Activated CD8-positive, alpha-beta T cell treated with anti-CD3 and anti-CD28 coated beads for 36 hours (primary cell): ENCODE results near the gene KIAA0319L. TPM values are rescaled to one million over a fixed set of nuclear protein-coding genes. Genes with fewer than 3 reads are reported as not detected.
"Not testable (repeated sequence)": the region's sequence is repeated elsewhere in the genome, so short reads cannot be mapped to it uniquely, and the experiment has no call there.

Experiments used
- ATAC-seq: fragments of 200-7000 bp; cut with Tn5 transposase; one replicate; pipeline ENCODE4 v1.10.0; 2021; ENCODE audit warnings: mild to moderate bottlenecking, moderate library complexity
- CTCF ChIA-PET: fragments of 350-600 bp; sonication (Branson Sonifier 250); formaldehyde crosslinking; loops from one replicate; lab custom pipeline; 2021; ENCODE audit warnings: antibody characterized with exemption; lab: Charles Lee
- POLR2A ChIA-PET: fragments of 350-600 bp; sonication (Branson Sonifier 250); formaldehyde crosslinking; loops from one replicate; lab custom pipeline; 2021; ENCODE audit warnings: antibody characterized with exemption; lab: Charles Lee
- DNase-seq: peaks from one replicate; pipeline ENCODE4 v3.0.0-alpha.2; 2020
- H3K27ac Mint-ChIP-seq: one replicate; pipeline ENCODE4 v1.8.0; 2021; ENCODE audit warnings: mild to moderate bottlenecking, mixed read lengths
- H3K27me3 Mint-ChIP-seq: one replicate; pipeline ENCODE4 v1.8.0; 2021; ENCODE audit warnings: mixed read lengths
- H3K36me3 Mint-ChIP-seq: one replicate; pipeline ENCODE4 v1.8.0; 2021; ENCODE audit warnings: low read depth, mixed read lengths
- H3K4me1 Mint-ChIP-seq: one replicate; pipeline ENCODE4 v1.8.0; 2021; ENCODE audit warnings: low read depth, mixed read lengths
- H3K4me3 Mint-ChIP-seq: one replicate; pipeline ENCODE4 v1.8.0; 2021; ENCODE audit warnings: mild to moderate bottlenecking, moderate library complexity, mixed read lengths
- H3K9me3 Mint-ChIP-seq: one replicate; pipeline ENCODE4 v1.8.0; 2021; ENCODE audit warnings: mixed read lengths
- CTCF ChIP-seq: fragments of 200-600 bp; IDR thresholded peaks from one replicate; pipeline ENCODE4 v1.8.0; 2022; ENCODE audit warnings: antibody characterized with exemption, mild to moderate bottlenecking
- intact Hi-C: fragments of 100-400 bp; cut with micrococcal nuclease; formaldehyde crosslinking; loops from one replicate; pipeline ENCODE4 v1.10.0; 2022
- total RNA-seq, 2 experiments: library from RNA; stranded (reverse); gene quantifications; one replicate each; pipeline ENCODE4 v1.2.3, GENCODE V29; 2021

The KIAA0319L gene
- total RNA-seq, 2 experiments from 2014 or later, result 22.8 to 30.9 TPM

- ChIA-PET CTCF (interaction anchor here (1.2 to 1.6 kb wide), 3 partner anchors 37 to 82 kb away, joined by 3 to 4 read pairs (median 3); no protein-coding TSS in a partner anchor), POLR2A (no interaction called here)
- Mint-ChIP-seq H3K36me3 (peaks cover 17% of the 10 kb centered on the region), H3K27ac (no peak overlapping the region), H3K4me3 (no peak overlapping the region), H3K27me3 (no peaks in the 10 kb centered on the region), H3K4me1 (peaks cover 14% of the 10 kb centered on the region), H3K9me3 (peaks cover 10% of the 10 kb centered on the region)
- no peak for TF ChIP-seq CTCF
- intact Hi-C loops, result no loop called here
- ATAC-seq, result no peak
- DNase-seq, result no peak
Observed at GRCh38 chr1:35486858-35487408, 70.3 kb downstream of the KIAA0319L start.

GRCh38 chr1:35481229-35481628, 76.0 kb downstream of the KIAA0319L start:
- no peak for TF ChIP-seq CTCF
- ATAC-seq, result no peak
- Mint-ChIP-seq H3K9me3 (no peaks in the 10 kb centered on the region), H3K4me1 (peaks cover 3% of the 10 kb centered on the region), H3K36me3 (peaks cover 11% of the 10 kb centered on the region), H3K27ac (no peak overlapping the region), H3K4me3 (no peak overlapping the region), H3K27me3 (no peaks in the 10 kb centered on the region)
- no peak for DNase-seq
- ChIA-PET CTCF (no interaction called here), POLR2A (no interaction called here)
- intact Hi-C loops, result no loop called here

- ChIA-PET CTCF (no interaction called here), POLR2A (interaction anchor here (1.1 kb wide), 1 partner anchor 10 kb away, joined by 3 read pairs; no protein-coding TSS in a partner anchor)
- Mint-ChIP-seq H3K27me3 (no peaks in the 10 kb centered on the region), H3K27ac (no peak overlapping the region), H3K36me3 (peaks cover 15% of the 10 kb centered on the region), H3K9me3 (no peaks in the 10 kb centered on the region), H3K4me3 (no peak overlapping the region), H3K4me1 (peaks cover 3% of the 10 kb centered on the region)
- TF ChIP-seq CTCF, result no peak
- intact Hi-C loops, result no loop called here
- DNase-seq (no peak), ATAC-seq (no peak)
Observed at GRCh38 chr1:35477870-35478269, 79.3 kb downstream of the KIAA0319L start.

GRCh38 chr1:35475856-35476674, 81.1 kb downstream of the KIAA0319L start:
- Mint-ChIP-seq H3K36me3 (peaks cover 15% of the 10 kb centered on the region), H3K4me1 (peaks cover 3% of the 10 kb centered on the region), H3K9me3 (no peaks in the 10 kb centered on the region), H3K4me3 (no peak overlapping the region), H3K27me3 (no peaks in the 10 kb centered on the region), H3K27ac (no peak overlapping the region)
- no peak for ATAC-seq
- intact Hi-C loops, result no loop called here
- CTCF ChIA-PET, result interaction anchor here (0.5 to 3.7 kb wide), 4 partner anchors 9 to 149 kb away, joined by 3 to 14 read pairs (median 4); no protein-coding TSS in a partner anchor
- DNase-seq, result no peak
- POLR2A ChIA-PET, result no interaction called here
- no peak for TF ChIP-seq CTCF

- peaks cover 3% of the 10 kb centered on the region for H3K4me1 Mint-ChIP-seq
- DNase-seq (no peak), ATAC-seq (no peak)
- ChIA-PET POLR2A (no interaction called here), CTCF (interaction anchor here (1.6 to 3.7 kb wide), 3 partner anchors 9 to 89 kb away, joined by 4 to 14 read pairs (median 4); no protein-coding TSS in a partner anchor)
- no peak overlapping the region for H3K27ac Mint-ChIP-seq
- H3K36me3 Mint-ChIP-seq, result peaks cover 17% of the 10 kb centered on the region
- no peak for TF ChIP-seq CTCF
- no peaks in the 10 kb centered on the region for H3K9me3 Mint-ChIP-seq
- intact Hi-C loops, result no loop called here
- H3K27me3 Mint-ChIP-seq, result no peaks in the 10 kb centered on the region
- H3K4me3 Mint-ChIP-seq, result no peak overlapping the region
Observed at GRCh38 chr1:35475356-35475755, 81.8 kb downstream of the KIAA0319L start.

- DNase-seq, result not testable (repeated sequence)
Observed at GRCh38 chr1:35473216-35473615, 84.0 kb downstream of the KIAA0319L start.

More at GRCh38 chr1:35473216-35473615, 84.0 kb downstream of the KIAA0319L start:
- ATAC-seq, POLR2A ChIA-PET, intact Hi-C loops, H3K27me3 Mint-ChIP-seq, H3K4me3 Mint-ChIP-seq, H3K4me1 Mint-ChIP-seq, H3K27ac Mint-ChIP-seq, H3K9me3 Mint-ChIP-seq: not testable (repeated sequence)
- CTCF ChIA-PET, result interaction anchor here (1.3 to 3.7 kb wide), 2 partner anchors 12 to 22 kb away, joined by 3 to 14 read pairs; no protein-coding TSS in a partner anchor
- peaks cover 26% of the 10 kb centered on the region for H3K36me3 Mint-ChIP-seq
